Thyroid gland (tissue), 4 donors: ENCODE data around the gene BOC.

Source experiments
- POLR2A ChIP-seq, 2 donors: fragments of 450-650 bp; IDR thresholded peaks; one replicate each; pipeline ENCODE4 v1.6.1; 2017; ENCODE audit warnings: antibody characterized with exemption in 2 of 2, mild to moderate bottlenecking in 2 of 2, moderate library complexity in 1 of 2
- TF ChIP-seq, protein P1 (sequence below), 6 experiments: fragments of 200-600 bp in 3 of 6; fragments of 450-650 bp in 3 of 6; sonication (generic) in 3 of 6; IDR thresholded peaks; one replicate each; pipeline ENCODE4 v1.5.1; 2016 to 2019; ENCODE audit warnings: antibody characterized with exemption in 6 of 6, mild to moderate bottlenecking in 2 of 6, inconsistent platforms in 1 of 6, moderate library complexity in 1 of 6

DNA sequence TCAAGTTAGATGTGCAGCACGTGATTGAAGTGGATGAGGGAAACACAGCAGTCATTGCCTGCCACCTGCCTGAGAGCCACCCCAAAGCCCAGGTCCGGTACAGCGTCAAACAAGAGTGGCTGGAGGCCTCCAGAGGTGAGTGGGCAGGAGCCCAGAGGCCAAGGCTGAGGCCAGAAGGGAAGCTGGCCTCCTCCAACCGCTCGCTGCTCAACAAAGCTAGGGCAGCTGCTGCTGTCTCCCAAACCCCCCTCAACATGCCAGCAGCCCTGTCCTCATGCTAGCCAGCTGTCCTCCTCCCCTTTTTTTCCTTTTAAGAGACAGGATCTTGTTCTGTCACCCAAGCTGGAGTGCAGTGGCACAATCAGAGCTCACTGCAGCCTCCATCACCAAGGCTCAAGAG, 57.0 kb downstream of the BOC start:
- TF ChIP-seq, protein P1, sequence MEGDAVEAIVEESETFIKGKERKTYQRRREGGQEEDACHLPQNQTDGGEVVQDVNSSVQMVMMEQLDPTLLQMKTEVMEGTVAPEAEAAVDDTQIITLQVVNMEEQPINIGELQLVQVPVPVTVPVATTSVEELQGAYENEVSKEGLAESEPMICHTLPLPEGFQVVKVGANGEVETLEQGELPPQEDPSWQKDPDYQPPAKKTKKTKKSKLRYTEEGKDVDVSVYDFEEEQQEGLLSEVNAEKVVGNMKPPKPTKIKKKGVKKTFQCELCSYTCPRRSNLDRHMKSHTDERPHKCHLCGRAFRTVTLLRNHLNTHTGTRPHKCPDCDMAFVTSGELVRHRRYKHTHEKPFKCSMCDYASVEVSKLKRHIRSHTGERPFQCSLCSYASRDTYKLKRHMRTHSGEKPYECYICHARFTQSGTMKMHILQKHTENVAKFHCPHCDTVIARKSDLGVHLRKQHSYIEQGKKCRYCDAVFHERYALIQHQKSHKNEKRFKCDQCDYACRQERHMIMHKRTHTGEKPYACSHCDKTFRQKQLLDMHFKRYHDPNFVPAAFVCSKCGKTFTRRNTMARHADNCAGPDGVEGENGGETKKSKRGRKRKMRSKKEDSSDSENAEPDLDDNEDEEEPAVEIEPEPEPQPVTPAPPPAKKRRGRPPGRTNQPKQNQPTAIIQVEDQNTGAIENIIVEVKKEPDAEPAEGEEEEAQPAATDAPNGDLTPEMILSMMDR (IDR thresholded peaks at IDR 0.05): no peak
- TF ChIP-seq POLR2A (IDR thresholded peaks at IDR 0.05): no peak
